AML-193 (cell line): Measurements from ENCODE around the gene SP1.
"Not testable (repeated sequence)": the region's sequence is repeated elsewhere in the genome, so short reads cannot be mapped to it uniquely, and the experiment has no call there.

Experiments
- DNase-seq, 2 experiments: peaks; one replicate each; lab custom pipeline; 2025; lab: John Stamatoyannopoulos, UW

Gene SP1

DNA sequence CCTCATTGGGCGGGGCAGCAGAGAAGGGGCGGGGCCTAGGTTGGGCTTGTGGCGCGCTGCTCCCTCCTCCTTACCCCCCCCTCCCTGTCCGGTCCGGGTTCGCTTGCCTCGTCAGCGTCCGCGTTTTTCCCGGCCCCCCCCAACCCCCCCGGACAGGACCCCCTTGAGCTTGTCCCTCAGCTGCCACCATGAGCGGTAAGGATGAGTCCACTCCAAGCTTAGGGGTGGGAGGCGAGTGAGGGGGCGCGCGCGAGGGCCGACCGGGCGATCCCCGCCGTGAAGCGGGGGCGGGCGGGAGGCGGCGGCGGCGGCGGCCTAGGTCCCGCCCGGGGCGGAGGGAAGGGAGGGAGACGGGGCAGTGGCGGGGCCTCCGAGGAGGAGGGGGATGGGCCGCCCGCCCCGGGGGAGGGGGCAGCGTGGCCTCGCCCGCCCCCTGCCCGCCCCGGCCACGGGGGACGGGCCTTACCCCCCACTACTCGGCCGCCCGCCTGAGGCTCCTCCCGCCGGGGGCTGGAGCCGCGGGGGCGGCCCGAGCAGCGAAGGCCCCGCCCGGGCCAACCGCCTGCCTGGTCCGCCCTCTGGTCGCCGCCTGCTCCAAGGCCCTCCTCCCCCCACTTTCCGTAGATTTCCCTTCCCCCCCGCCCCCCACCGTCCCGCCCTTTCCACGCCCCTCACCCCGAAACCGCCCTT lies at the start of gene SP1:
TSS of gene SP1 (plus strand) at position 73 of the 690 bp plus-strand sequence. CDS start at position 189, 116 bp downstream.
- peak; percentile 83 to 85 for DNase-seq

DNA sequence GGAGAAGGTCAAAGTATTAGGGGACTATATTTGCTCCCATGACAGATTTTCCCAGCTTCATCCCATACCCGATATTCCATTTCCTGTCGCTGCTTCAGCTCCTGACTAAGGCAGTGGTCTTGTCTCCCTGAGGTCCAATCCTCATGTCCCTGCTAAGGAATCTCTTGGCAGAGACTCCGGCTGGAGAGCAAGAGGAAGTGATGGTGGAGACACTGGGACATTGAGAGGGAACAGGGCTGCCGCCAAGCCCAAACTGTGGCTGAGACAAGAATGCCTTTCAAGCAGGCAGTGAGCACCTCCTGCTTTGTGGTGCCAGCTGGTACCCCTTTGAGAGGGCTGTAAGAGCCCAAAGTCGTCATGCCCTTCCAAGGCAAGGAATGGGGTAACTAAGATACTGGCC lies 49.3 kb upstream of the SP1 start:
- DNase-seq = no peak

DNA sequence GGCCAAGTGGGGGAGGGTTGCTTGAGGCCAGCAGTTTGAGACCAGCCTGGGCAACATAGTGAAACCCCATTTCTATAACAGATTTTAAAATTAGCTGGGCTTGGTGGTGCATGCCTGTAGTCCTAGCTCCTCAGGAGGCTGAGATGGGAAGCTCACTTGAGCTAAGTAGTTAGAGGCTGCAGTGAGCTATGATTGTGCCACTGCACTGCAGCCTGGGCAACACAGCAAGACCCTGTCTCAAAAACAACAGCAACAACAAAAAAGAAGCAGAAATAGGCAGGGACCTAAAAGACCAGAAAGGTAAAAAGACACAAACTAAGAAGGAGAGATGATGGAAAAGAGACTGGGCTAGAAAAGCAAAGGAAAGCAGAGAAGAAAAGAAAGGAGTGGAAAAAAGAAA lies 47.6 kb upstream of the SP1 start:
- DNase-seq = not testable (repeated sequence)

- no peak for DNase-seq
Observed at GRCh38 chr12:53332744-53333143, 47.2 kb upstream of the SP1 start.

GRCh38 chr12:53333289-53333688 lies 46.7 kb upstream of the SP1 start:
- no peak for DNase-seq

GRCh38 chr12:53333845-53334244 lies 46.1 kb upstream of the SP1 start:
- no peak for DNase-seq

GRCh38 chr12:53334822-53335221 lies 45.2 kb upstream of the SP1 start:
- DNase-seq = no peak

DNA sequence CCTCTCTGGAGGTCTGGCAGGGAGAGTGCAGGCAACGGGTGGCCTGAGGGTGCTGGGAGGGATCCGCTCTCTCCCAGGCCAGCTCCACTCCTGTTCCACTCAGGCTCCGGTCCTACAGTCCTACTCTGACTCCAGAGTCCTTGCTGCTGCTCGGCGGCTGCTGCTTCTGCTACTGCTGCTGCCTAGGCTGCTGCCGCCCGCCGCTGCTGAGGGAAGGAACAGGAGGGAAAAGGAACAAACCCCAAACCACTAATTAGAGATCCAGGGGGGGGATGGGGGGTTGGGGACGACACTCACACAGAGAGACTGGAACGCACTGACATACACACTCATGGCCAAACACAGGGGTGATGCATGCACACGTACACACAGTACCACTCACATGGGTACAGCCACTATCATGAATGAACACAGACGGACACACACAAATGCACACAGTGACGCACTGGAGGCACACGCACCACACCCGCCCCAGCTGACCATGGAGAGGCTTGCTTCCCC lies 43.7 kb upstream of the SP1 start, which contains the start of gene SP7:
TSS of gene SP7 (minus strand) at position 174 of the 501 bp plus-strand sequence. CDS start 708 bp downstream, outside the sequence.
- DNase-seq = peak in 1 of 2 experiments; percentile 41

DNA sequence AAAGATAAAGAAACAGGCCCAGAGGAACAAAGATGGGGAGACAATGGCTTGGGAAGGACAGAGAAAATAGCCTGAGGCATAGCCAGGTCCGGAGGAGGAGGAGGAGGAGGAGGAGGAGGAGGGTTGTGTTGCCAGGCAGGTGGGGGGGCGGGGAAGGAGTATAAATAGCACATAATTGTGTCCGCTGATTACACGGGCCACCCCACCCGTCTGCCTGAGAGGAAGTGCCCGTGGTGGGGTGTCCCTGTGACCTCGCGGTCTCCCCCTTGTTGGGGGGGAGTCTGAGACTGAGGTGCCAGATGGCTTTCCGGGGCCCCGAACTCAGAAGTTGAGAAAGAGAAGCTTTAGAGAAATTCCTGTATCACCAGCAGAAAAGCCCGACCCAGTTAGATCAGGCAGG lies 42.0 kb upstream of the SP1 start:
- no peak for DNase-seq

DNA sequence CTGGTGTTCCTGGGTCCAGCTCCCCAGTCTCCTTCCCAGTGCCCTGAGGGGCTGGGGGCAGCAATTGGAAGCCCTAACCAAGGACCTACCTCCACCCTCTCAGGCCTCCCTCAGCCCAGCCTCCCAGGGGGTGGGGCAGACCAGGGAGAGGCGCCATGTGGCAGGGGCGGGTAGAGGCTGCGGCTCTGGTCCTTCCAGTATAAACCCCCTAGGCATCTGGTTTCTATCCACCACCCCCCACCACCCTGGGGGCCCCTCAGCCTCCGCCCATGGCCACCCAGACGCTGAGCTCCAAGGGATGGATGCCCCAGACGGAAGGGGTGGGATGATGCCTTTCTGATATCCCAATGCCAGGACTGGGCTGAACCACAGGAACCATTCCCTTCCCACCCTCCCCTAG lies 41.1 kb upstream of the SP1 start:
- DNase-seq = no peak

DNA sequence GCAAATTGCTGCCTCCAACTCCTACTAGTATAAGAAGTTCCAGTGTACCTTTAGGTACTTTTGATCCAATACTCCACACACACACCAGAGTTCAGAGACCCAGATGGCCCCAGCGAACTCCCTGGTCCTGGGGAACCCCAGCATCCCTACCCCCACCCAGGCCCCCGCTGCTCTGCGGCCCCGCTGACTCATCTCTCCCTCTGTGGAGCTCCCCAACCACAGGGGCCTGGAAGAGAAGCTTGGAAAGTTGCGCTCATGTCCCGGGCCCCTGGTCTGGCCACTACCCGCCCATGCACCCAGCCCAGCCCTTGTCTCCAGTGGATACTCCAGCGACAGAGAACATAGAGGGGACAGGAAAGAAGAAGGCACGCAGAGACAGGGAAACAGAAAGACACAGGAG lies 39.6 kb upstream of the SP1 start:
- DNase-seq = no peak

DNA sequence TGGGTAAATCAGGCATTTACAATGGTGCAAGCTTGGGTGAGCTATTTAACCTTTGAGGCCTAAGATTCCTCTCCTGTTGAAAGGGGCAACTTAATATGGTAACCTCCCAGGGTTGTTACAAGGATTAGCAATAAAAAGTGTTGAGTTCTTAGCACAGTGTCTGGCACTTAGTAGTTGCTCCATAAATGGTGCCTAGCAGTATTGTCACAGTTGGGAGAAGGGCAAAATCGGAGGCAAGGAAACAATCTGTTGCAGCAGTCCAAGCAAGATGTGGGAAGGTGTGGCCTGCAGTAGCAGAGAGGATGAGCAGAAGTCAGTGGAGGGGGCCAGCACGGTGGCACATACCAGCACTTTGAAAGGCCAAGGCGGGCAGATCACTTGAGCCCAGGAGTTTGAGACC lies 36.5 kb upstream of the SP1 start:
- no peak for DNase-seq

GRCh38 chr12:53343969-53344368 lies 36.0 kb upstream of the SP1 start:
- no peak for DNase-seq

GRCh38 chr12:53344487-53344823 lies 35.5 kb upstream of the SP1 start:
- no peak for DNase-seq

GRCh38 chr12:53344824-53345485 lies 35.0 kb upstream of the SP1 start:
- peak; percentile 58 to 60 for DNase-seq

DNA sequence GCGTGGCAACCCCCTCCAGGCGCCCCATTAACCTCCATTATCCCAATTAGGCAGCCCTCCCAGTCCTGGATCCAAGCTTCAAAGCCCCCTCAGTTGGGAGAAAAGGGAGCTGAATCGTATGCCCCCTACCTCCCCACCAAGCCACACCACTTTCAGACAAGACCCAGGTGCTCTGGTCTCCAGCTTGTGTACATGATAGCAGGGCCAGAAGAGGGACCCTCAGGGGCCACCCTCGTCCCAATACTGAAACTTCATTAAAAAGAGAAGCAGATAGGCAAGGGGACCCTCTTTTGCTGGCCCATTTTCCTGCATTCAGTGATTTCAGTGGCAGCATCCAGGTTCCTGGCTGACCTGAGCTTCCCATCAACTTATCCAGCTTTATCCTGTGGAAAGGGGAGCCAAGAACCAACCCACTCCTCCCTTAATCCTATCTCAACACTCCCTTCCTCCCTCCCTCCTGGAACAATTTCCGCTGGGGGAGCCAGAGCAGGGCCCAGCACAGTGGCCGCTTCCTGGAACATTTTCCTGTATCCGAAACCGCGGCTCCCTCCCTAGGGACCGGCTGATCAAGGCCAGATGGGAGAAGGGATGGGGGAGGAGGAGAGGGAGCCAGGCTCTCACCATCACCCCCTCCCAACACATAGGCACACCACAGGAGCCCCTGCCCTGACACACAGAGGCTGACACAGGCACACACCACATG lies 34.3 kb upstream of the SP1 start:
- no peak for DNase-seq

- no peak for DNase-seq
Observed at GRCh38 chr12:53346491-53346890, 33.5 kb upstream of the SP1 start.

DNA sequence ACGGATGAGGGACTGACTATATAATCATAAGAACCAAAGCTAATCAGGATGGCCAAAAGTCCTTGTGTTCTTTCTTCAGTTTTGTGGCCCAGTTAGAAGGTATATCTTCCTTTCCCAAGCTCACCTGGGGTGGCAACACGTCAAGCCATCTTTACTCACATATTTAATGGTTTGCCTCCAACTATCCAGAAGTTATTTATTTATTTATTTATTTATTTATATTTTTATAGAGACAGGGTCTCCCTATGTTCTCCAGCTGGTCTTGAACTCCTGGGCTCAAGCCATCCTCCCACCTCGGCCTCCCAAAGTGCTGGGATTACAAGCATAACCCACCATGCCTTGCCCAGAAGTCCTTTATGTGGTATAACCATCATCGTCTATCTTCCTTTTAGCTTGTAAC lies 32.1 kb upstream of the SP1 start:
- DNase-seq = no peak

GRCh38 chr12:53352331-53353256 lies 27.4 kb upstream of the SP1 start:
- DNase-seq = peak; percentile 85 to 88

GRCh38 chr12:53353257-53353655 lies 26.7 kb upstream of the SP1 start:
- no peak for DNase-seq

DNA sequence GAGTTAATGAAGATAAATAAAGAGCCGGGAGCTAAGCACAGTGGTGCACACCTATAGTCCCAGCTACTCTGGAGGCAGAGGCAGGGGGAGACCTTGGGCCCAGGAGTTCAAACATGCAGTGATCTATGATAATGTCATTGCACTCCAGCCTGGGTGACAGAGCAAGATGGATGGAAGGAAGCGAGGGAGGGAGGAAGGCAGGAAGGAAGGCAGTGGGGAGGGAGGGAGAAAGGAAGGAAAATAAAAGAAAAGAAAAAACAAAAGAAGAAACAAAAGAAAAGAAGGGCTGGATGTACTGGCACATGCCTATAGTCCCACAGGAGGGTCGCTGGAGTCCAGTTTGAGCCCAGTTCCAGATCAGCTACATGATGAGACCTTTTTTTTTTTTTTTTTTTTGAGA lies 24.9 kb upstream of the SP1 start:
- DNase-seq = no peak
